ENCODE results near the gene FETUB. TPM values are rescaled to one million over a fixed set of nuclear protein-coding genes. Genes with fewer than 3 reads are reported as not detected.

FETUB gene
- total RNA-seq, 1 experiment from 2014 or later, result not detected

DNA sequence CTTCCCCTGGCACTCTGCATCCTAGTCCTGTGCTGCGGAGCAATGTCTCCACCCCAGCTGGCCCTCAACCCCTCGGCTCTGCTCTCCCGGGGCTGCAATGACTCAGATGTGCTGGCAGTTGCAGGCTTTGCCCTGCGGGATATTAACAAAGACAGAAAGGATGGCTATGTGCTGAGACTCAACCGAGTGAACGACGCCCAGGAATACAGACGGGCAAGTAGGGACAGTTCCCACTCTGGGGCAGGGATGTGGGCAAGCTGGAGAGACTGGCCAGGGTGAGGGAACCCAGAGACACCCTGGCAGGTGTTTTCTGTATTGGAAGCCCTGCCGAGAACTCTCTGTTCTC, 247 bp downstream of the FETUB start:
- ATAC-seq (peak; percentile 63), DNase-seq (ENCODE audit: low read depth, low spot score) (no peak)
- Histone ChIP-seq H3K4me2 (ENCODE audit: low read length) (no peak overlapping the region), H3K27me3 (ENCODE audit: insufficient read depth, low read length) (no peaks in the 10 kb centered on the region), H3K9ac (ENCODE audit: low read length) (no peak overlapping the region), H3K4me3 (replicated peaks in 1 of 2; ENCODE audit: low read depth in 1 of 2, low read length in 2 of 2) (no peak overlapping the region), H3K36me3 (ENCODE audit: control insufficient read depth in 1 of 2, insufficient read depth in 2 of 2, low read length in 2 of 2) (no peaks in the 10 kb centered on the region), H3K4me1 (ENCODE audit: control insufficient read depth in 1 of 2, insufficient read depth in 2 of 2, low read length in 2 of 2) (peaks cover 0 to 5% of the 10 kb centered on the region in 2 experiments; a peak in 1 of 4 replicates), H3K9me2 (ENCODE audit: insufficient read depth) (no peaks in the 10 kb centered on the region), H3K27ac (ENCODE audit: low read depth, low read length) (no peak overlapping the region), H2AFZ (ENCODE audit: low read depth, low read length, poor library complexity, severe bottlenecking) (no peak overlapping the region), H4K20me1 (ENCODE audit: insufficient read depth) (no peaks in the 10 kb centered on the region), H3K9me3 (ENCODE audit: control insufficient read depth in 1 of 2, insufficient read depth in 1 of 2, low read depth in 1 of 2, low read length in 2 of 2) (no peaks in the 10 kb centered on the region), H3K79me2 (ENCODE audit: insufficient read depth, low read length) (no peaks in the 10 kb centered on the region)
- ChIA-PET RAD21 (ENCODE audit: low non-redundant PET in 1 of 2, low total read pairs in 2 of 2, uncharacterized antibody in 2 of 2, unreplicated experiment in 2 of 2) (no interaction called here), POLR2A (no interaction called here), CTCF (no interaction called here)
- TF ChIP-seq EZH2 (IDR thresholded peaks at IDR 0.05) (no peak), ZFX (IDR thresholded peaks at IDR 0.05) (no peak), SIN3A (IDR thresholded peaks at IDR 0.05; ENCODE audit: low read depth) (no peak), TCF7L2 (IDR thresholded peaks at IDR 0.05; ENCODE audit: borderline replicate concordance, extremely low read depth, insufficient read depth, insufficient read length) (no peak)
- no TSS peak for BruUV-seq (replicated peaks)
- intact Hi-C loops (cut with micrococcal nuclease), result no loop called here

DNA sequence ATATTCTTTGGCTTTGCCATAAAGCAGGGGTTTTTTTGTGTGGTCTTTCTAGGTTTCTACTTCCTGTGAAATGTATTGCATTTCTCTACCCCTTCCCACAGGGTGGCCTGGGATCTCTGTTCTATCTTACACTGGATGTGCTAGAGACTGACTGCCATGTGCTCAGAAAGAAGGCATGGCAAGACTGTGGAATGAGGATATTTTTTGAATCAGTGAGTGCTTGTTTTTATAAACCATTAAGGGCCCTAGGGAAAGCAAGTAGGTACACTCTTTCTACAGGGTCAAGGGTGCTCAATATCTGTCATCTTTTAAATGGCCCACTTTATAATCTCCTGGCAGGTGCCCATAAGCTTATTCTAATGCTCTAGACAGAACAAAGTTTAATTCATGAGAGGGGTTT, 730 bp downstream of the FETUB start:
- ATAC-seq (no peak), DNase-seq (ENCODE audit: low read depth, low spot score) (no peak)
- ChIA-PET RAD21 (ENCODE audit: low non-redundant PET in 1 of 2, low total read pairs in 2 of 2, uncharacterized antibody in 2 of 2, unreplicated experiment in 2 of 2) (no interaction called here), CTCF (no interaction called here), POLR2A (no interaction called here)
- no peaks in the 10 kb centered on the region for H3K9me3 ChIP-seq (ENCODE audit: control insufficient read depth in 1 of 2, insufficient read depth in 1 of 2, low read depth in 1 of 2, low read length in 2 of 2)
- H3K4me3 ChIP-seq (replicated peaks in 1 of 2; ENCODE audit: low read depth in 1 of 2, low read length in 2 of 2), result no peak overlapping the region
- H3K4me1 ChIP-seq (ENCODE audit: control insufficient read depth in 1 of 2, insufficient read depth in 2 of 2, low read length in 2 of 2), result peaks cover 0 to 5% of the 10 kb centered on the region in 2 experiments; a peak in 1 of 4 replicates
- no peaks in the 10 kb centered on the region for H4K20me1 ChIP-seq (ENCODE audit: insufficient read depth)
- intact Hi-C loops (cut with micrococcal nuclease), result no loop called here
- H3K9ac ChIP-seq (ENCODE audit: low read length), result no peak overlapping the region
- H3K36me3 ChIP-seq (ENCODE audit: control insufficient read depth in 1 of 2, insufficient read depth in 2 of 2, low read length in 2 of 2), result no peaks in the 10 kb centered on the region
- no peak overlapping the region for H3K4me2 ChIP-seq (ENCODE audit: low read length)
- H3K27ac ChIP-seq (ENCODE audit: low read depth, low read length), result no peak overlapping the region
- H3K27me3 ChIP-seq (ENCODE audit: insufficient read depth, low read length), result no peaks in the 10 kb centered on the region
- H3K79me2 ChIP-seq (ENCODE audit: insufficient read depth, low read length), result no peaks in the 10 kb centered on the region
- H2AFZ ChIP-seq (ENCODE audit: low read depth, low read length, poor library complexity, severe bottlenecking), result no peak overlapping the region
- TF ChIP-seq, protein P1, sequence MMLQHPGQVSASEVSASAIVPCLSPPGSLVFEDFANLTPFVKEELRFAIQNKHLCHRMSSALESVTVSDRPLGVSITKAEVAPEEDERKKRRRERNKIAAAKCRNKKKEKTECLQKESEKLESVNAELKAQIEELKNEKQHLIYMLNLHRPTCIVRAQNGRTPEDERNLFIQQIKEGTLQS (IDR thresholded peaks at IDR 0.05), result no peak
- TF ChIP-seq CEBPB (IDR thresholded peaks at IDR 0.05; ENCODE audit: low read depth) (no peak), CBX3 (IDR thresholded peaks at IDR 0.05; ENCODE audit: low read depth) (no peak), SIN3A (IDR thresholded peaks at IDR 0.05; ENCODE audit: low read depth) (no peak), EZH2phosphoT487 (IDR thresholded peaks at IDR 0.05; ENCODE audit: borderline replicate concordance) (no peak), POLR2A (IDR thresholded peaks at IDR 0.05; ENCODE audit: borderline replicate concordance, extremely low read depth, insufficient read depth, insufficient read length) (no peak), EZH2 (IDR thresholded peaks at IDR 0.05) (no peak), TCF7L2 (IDR thresholded peaks at IDR 0.05; ENCODE audit: borderline replicate concordance, extremely low read depth, insufficient read depth, insufficient read length) (no peak), ZNF274 (IDR thresholded peaks at IDR 0.05; ENCODE audit: low read depth, low read length) (no peak), ZFX (IDR thresholded peaks at IDR 0.05) (no peak), ELF1 (IDR thresholded peaks at IDR 0.05; ENCODE audit: borderline replicate concordance, low read depth) (no peak), RAD21 (IDR thresholded peaks at IDR 0.05; ENCODE audit: low read depth) (no peak)
- TF ChIP-seq, protein P2, sequence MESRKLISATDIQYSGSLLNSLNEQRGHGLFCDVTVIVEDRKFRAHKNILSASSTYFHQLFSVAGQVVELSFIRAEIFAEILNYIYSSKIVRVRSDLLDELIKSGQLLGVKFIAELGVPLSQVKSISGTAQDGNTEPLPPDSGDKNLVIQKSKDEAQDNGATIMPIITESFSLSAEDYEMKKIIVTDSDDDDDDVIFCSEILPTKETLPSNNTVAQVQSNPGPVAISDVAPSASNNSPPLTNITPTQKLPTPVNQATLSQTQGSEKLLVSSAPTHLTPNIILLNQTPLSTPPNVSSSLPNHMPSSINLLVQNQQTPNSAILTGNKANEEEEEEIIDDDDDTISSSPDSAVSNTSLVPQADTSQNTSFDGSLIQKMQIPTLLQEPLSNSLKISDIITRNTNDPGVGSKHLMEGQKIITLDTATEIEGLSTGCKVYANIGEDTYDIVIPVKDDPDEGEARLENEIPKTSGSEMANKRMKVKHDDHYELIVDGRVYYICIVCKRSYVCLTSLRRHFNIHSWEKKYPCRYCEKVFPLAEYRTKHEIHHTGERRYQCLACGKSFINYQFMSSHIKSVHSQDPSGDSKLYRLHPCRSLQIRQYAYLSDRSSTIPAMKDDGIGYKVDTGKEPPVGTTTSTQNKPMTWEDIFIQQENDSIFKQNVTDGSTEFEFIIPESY (IDR thresholded peaks at IDR 0.05; ENCODE audit: extremely low read depth, insufficient replicate concordance, low read length), result no peak
- TF ChIP-seq, protein P3, sequence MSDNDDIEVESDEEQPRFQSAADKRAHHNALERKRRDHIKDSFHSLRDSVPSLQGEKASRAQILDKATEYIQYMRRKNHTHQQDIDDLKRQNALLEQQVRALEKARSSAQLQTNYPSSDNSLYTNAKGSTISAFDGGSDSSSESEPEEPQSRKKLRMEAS (IDR thresholded peaks at IDR 0.05), result no peak
- no peaks in the 10 kb centered on the region for H3K9me2 ChIP-seq (ENCODE audit: insufficient read depth)
- no TSS peak for BruUV-seq (replicated peaks)

All from HCT116 (cell line).